ENCODE results near the gene SPECC1L.

Gene SPECC1L

DNA sequence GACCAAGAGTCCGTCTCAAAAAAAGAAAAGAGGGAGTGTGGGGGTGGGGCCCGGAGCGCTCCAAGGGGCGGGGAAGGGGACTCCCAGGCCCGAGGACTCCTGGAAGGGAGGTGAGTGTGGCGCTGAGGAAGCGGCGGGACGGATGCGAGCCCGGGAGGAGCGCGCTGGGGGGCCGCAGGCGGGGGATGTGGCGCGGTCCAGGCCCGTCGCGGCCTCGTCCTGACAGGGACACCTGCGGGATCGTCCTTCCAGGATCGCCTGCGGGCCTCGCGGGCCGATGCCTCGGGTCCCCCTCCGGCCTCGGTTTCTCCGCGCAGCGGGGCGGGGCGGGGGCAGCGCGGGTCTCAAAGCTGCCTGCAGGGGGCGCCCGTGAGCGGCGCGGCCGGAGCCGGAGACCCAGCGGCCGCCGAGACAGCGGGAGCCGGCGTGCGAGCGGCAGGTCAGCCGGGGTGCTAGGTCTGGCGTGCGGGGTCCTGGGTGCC, 152.9 kb downstream of the SPECC1L start:
- no peak overlapping the region for H3K27ac Mint-ChIP-seq
- peaks cover 1% of the 10 kb centered on the region for H3K36me3 Mint-ChIP-seq
- peaks cover 39% of the 10 kb centered on the region for H3K4me1 Mint-ChIP-seq
- H3K27me3 Mint-ChIP-seq, result peaks cover 40% of the 10 kb centered on the region
- CTCF ChIA-PET, result interaction anchor here (0.8 to 7.4 kb wide), 9 partner anchors 13 to 101 kb away, joined by 3 to 79 read pairs (median 5); no protein-coding TSS in a partner anchor
- H3K4me3 Mint-ChIP-seq, result peak overlapping the region; percentile 69
- no peaks in the 10 kb centered on the region for H3K9me3 Mint-ChIP-seq
- DNase-seq, result peak; percentile 70

DNA sequence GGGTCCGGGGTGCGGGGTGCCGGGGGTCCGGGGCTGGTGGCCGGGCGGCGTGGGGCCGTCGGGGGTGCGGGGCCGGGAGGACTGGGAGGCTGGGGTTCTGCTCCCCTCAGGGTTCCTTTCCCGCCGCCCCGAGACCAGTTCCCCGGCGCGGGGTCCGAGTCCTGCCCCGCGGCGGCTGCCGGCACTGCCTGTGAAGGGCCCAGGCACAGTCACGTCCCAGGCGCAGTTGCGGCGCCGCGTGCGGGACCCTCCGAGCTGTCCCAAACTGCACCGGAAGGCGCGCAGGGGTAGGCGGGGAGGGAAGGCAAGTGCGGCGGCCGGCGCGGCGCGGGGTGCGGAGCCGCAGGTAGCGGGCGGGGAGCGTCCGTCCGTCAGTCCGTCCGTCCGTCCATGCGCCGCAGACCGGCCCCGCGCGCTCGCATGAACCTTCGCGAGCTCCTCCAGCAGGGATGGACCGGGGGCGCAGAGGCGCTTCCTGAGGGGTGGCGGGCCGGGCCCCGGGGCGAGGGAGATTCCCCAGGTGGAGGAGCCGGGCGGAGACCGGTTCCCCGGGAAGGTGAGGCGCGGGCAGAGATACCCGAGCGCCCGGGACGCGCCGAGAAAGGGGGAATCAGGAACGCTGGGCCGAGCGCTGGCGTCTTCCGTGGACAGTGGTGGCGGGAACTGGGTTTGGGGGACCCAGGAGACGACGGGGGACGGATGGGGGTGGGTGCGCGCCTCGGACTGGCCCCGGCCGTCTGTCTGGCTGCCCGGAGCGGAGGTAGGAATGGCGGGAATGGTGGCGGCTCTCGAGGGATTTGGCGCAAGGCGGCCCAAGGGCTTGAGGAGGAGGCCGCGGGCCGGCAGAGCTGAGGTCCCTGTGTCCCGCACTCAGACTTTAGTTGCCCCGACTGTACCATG, 153.6 kb downstream of the SPECC1L start:
- CTCF ChIA-PET, result interaction anchor here (0.8 to 7.4 kb wide), 6 partner anchors 12 to 100 kb away, joined by 3 to 79 read pairs (median 6); no protein-coding TSS in a partner anchor
- Mint-ChIP-seq H3K27me3 (peaks cover 40% of the 10 kb centered on the region), H3K4me1 (peaks cover 45% of the 10 kb centered on the region), H3K36me3 (peaks cover 1% of the 10 kb centered on the region), H3K4me3 (peak overlapping the region; percentile 65), H3K9me3 (no peaks in the 10 kb centered on the region), H3K27ac (no peak overlapping the region)
- DNase-seq, result peak; percentile 69

DNA sequence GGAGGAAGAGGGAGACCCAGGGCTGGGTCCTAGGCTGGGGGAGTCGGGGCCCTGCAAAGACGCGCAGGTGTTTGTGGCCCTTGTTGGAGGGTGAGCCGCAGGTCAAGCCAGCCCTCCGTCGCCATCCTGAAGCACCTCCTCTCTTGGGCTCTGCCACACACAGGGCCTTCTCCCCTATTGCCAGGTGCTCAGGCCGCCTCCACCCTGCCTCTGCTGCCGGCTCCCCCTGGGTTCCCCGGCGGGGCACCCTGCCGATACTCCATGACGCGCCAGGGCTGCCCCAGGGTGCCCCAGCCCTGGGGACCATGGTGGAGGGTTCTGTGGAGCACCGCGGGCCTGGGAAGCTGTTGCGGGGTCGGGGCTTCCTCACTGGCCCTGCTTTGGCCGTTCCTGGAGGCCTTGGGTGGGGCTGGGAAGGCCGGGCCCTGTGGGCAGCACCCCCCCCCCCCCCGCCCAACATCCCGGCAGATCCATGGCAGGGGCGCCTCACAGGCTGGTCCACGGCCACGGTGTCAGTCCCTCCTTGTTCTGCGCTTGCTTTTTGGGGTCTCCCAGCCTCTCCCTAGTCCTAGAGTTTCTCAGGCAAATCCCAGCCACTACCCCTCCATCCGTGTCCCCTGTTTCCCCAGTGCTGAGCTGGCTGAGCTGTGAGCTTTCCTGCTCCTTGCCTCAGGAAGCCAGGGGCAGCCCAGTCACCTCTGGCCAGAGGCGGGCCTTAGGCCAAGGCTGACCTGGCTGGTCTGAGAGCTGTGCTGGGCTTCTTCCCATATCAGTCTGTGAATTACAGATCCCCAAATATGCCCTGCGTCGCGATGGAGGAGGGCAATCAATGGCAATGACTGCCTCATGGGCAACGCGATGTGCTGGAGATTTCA, 154.5 kb downstream of the SPECC1L start:
- H3K4me1 Mint-ChIP-seq, result peaks cover 54% of the 10 kb centered on the region
- H3K27ac Mint-ChIP-seq, result peak overlapping the region; percentile 93
- peak overlapping the region; percentile 83 for H3K4me3 Mint-ChIP-seq

DNA sequence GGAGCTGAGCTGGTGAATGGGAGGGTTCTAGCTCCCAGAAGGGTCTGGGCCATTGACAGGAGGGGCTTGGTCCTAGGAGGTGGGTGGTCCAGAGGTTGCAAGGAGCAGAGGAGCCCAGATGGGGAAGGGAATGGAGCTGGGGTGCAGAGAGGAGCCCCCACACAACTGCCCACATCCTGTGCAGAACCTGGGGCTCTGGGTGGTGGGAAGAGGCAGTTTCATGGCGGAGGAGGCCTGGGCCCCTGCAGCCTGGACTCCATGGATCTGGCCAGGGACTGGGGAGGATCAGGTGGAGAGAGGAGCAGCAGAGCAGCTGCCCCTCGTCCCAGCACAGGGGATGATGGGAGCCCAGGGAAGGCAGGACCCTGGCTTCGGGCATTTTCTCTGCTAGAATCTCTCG, 155.8 kb downstream of the SPECC1L start:
- peaks cover 4% of the 10 kb centered on the region for H3K36me3 Mint-ChIP-seq
- CTCF ChIA-PET, result interaction anchor here (1.0 to 7.4 kb wide), 3 partner anchors 10 to 98 kb away, joined by 3 to 79 read pairs (median 48); no protein-coding TSS in a partner anchor
- H3K9me3 Mint-ChIP-seq, result no peaks in the 10 kb centered on the region
- H3K4me1 Mint-ChIP-seq, result peaks cover 64% of the 10 kb centered on the region
- peaks cover 37% of the 10 kb centered on the region for H3K27me3 Mint-ChIP-seq
- DNase-seq, result no peak
- peak overlapping the region; percentile 83 for H3K4me3 Mint-ChIP-seq
- H3K27ac Mint-ChIP-seq, result peak overlapping the region; percentile 93

More for the DNA sequence above, 154.5 kb downstream of the SPECC1L start:
- CTCF ChIA-PET, result interaction anchor here (0.9 to 7.4 kb wide), 4 partner anchors 12 to 99 kb away, joined by 3 to 79 read pairs (median 28); no protein-coding TSS in a partner anchor
- Mint-ChIP-seq H3K36me3 (peaks cover 1% of the 10 kb centered on the region), H3K27me3 (peaks cover 40% of the 10 kb centered on the region), H3K9me3 (no peaks in the 10 kb centered on the region)
- no peak for DNase-seq

GRCh38 chr22:24426851-24427499, 156.3 kb downstream of the SPECC1L start:
- CTCF ChIA-PET, result interaction anchor here (1.0 to 7.4 kb wide), 6 partner anchors 10 to 97 kb away, joined by 3 to 79 read pairs (median 7); no protein-coding TSS in a partner anchor
- no peak for DNase-seq
- Mint-ChIP-seq H3K9me3 (no peaks in the 10 kb centered on the region), H3K36me3 (peaks cover 8% of the 10 kb centered on the region), H3K27ac (peak overlapping the region; percentile 93), H3K4me3 (peak overlapping the region; percentile 83), H3K27me3 (peaks cover 34% of the 10 kb centered on the region), H3K4me1 (peaks cover 69% of the 10 kb centered on the region)

DNA sequence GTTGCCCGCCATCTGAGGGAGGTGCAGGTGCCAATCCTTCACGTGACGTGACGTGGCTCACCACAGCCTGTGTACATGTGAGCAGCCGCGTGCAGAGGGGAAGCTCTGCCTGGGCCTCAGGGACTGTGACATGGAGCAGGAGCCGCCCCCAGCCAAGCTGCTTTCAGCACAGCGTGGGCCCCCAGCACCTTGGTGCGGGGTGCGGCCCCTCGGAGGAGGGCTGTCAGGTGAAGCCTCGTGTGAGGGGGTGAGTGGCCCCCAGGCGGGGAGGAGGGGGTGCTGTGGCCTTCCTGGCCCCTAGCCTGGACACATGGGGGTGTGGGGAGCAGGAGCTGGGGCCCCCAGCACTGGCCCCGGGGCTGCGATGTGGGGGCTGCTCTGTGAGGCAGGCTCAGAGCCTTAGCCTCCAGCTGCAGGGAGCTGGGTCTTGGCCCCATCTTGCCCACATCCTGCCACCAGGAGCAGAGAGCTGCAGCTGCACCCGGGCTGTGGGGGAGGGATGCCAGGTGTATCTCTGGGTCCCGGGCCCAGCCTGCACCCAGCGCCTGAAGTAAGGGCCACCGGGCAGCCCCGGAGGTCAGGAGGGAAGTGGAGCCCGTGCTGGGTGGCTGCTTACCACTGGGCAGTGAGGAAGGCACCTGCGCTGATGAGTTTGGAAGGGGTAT, 157.0 kb downstream of the SPECC1L start, which contains the start of gene ADORA2A:
ADORA2A (plus strand) TSS at position 100 of the 665 bp plus-strand sequence. CDS start 5,806 bp downstream, outside the sequence.
- Mint-ChIP-seq H3K9me3 (no peaks in the 10 kb centered on the region), H3K27me3 (peaks cover 27% of the 10 kb centered on the region), H3K4me3 (peak within 1 kb of the TSS; percentile 83), H3K36me3 (peaks cover 11% of the 10 kb centered on the region), H3K4me1 (peaks cover 73% of the 10 kb centered on the region), H3K27ac (peak within 1 kb of the TSS; percentile 93)
- DNase-seq, result peak; percentile 92
- CTCF ChIA-PET, result interaction anchor here (0.8 to 1.7 kb wide), 5 partner anchors 27 to 97 kb away, joined by 3 to 9 read pairs (median 4); no protein-coding TSS in a partner anchor

- no peak for DNase-seq
- CTCF ChIA-PET, result interaction anchor here (0.6 to 1.7 kb wide), 5 partner anchors 19 to 93 kb away, joined by 3 to 9 read pairs (median 5); no protein-coding TSS in a partner anchor
- H3K27me3 Mint-ChIP-seq, result peaks cover 19% of the 10 kb centered on the region
- peak overlapping the region; percentile 93 for H3K27ac Mint-ChIP-seq
- H3K9me3 Mint-ChIP-seq, result no peaks in the 10 kb centered on the region
- H3K4me3 Mint-ChIP-seq, result peak overlapping the region; percentile 83
- peaks cover 81% of the 10 kb centered on the region for H3K4me1 Mint-ChIP-seq
- H3K36me3 Mint-ChIP-seq, result peaks cover 14% of the 10 kb centered on the region
These were observed 158.2 kb downstream of the SPECC1L start for GRCh38 chr22:24428751-24429410.

DNA sequence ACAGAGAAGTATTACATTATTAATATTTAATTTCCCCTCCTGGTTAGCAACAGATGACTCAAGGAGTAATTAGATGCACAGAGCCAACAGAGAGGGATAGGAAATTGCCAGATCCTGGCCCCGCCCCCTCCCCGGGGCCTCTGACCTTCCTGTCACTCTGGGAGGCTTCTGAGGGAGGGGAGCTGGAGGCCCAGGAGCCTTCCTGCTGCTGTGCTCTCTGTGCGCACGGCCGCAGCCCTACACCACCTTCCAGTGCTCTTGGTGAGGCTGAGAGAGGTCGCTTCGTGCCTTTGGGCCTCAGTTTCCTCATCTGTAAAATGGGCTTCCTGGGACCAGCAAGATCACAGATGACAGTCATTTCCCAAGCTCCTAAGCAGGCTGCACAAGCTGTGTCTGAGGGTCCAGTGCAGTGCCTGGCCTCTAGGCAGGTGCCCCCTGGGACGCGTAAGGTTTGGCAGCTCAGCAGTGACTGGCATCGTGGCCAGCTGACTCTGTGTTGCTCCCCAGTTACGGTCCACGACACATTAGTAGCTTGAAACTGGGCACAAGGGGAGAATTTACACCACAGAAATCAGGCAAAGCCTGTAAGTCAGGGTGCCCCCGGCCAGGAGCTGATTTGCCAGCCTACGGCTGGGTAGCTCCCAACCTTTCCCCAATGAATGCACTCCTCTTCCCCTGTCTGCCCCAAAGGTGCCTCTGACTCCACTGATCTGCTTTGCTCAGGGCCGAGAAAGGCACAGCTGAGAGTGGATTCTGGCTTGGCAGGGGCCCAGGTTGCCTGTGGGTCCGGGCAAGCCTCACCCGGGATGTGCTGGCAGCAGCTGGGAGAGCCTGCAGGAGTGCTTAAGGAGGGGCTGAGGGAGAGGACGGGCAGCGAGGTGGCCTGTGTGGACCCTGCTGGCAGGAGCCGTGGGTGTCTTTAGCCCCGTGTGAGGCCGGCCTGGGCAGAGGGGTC, 159.1 kb downstream of the SPECC1L start:
- Mint-ChIP-seq H3K27ac (peak overlapping the region; percentile 93), H3K9me3 (no peaks in the 10 kb centered on the region), H3K27me3 (peaks cover 16% of the 10 kb centered on the region), H3K36me3 (peaks cover 22% of the 10 kb centered on the region), H3K4me1 (peaks cover 88% of the 10 kb centered on the region), H3K4me3 (peak overlapping the region; percentile 83)
- DNase-seq, result peak; percentile 84
- CTCF ChIA-PET, result interaction anchor here (0.6 to 1.5 kb wide), 3 partner anchors 19 to 92 kb away, joined by 3 to 6 read pairs (median 3); no protein-coding TSS in a partner anchor

GRCh38 chr22:24430431-24431308, 160.0 kb downstream of the SPECC1L start:
- Mint-ChIP-seq H3K4me1 (peaks cover 93% of the 10 kb centered on the region), H3K36me3 (peaks cover 24% of the 10 kb centered on the region), H3K4me3 (no peak overlapping the region), H3K27ac (peak overlapping the region; percentile 75), H3K9me3 (no peaks in the 10 kb centered on the region), H3K27me3 (peaks cover 9% of the 10 kb centered on the region)
- no peak for DNase-seq
- CTCF ChIA-PET, result interaction anchor here (1.5 kb wide), 2 partner anchors 9 to 91 kb away, joined by 4 to 6 read pairs; no protein-coding TSS in a partner anchor

GRCh38 chr22:24431309-24432034, 160.8 kb downstream of the SPECC1L start:
- Mint-ChIP-seq H3K4me3 (no peak overlapping the region), H3K27ac (peak overlapping the region; percentile 34)
- DNase-seq, result peak; percentile 11

More at GRCh38 chr22:24431309-24432034, 160.8 kb downstream of the SPECC1L start:
- CTCF ChIA-PET, result interaction anchor here (1.5 kb wide), 1 partner anchor 10 kb away, joined by 4 read pairs; no protein-coding TSS in a partner anchor
- Mint-ChIP-seq H3K9me3 (no peaks in the 10 kb centered on the region), H3K36me3 (peaks cover 25% of the 10 kb centered on the region), H3K4me1 (peaks cover 89% of the 10 kb centered on the region), H3K27me3 (peaks cover 1% of the 10 kb centered on the region)

All from activated naive CD4-positive, alpha-beta T cell treated with anti-CD3 and anti-CD28 coated beads, Interleukin-2, amount 10 ng/mL, durations not matched to agents 7 days and 5 days (primary cell).